Fibroblast of skin of left biceps (primary cell): Measurements from ENCODE around the gene NEK1.
"Not testable (repeated sequence)": the region's sequence is repeated elsewhere in the genome, so short reads cannot be mapped to it uniquely, and the experiment has no call there.

Experiments
- DNase-seq, 2 experiments: peaks; one replicate each; pipeline ENCODE4 v3.0.0-alpha.2; 2013; ENCODE audit warnings: low read depth in 2 of 2

Gene NEK1

DNA sequence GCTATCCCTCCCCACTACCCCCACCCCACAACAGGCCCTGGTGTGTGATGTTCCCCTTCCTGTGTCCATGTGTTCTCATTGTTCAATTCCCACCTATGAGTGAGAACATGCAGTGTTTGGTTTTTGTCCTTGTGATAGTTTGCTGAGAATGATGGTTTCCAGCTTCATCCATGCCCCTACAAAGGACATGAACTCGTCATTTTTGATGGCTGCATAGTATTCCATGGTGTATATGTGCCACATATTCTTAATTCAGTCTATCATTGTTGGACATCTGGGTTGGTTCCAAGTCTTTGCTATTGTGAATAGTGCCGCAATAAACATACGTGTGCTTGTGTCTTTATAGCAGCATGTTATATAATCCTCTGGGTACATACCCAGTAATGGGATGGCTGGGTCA is 118.1 kb downstream of the NEK1 start:
- not testable (repeated sequence) for DNase-seq

DNA sequence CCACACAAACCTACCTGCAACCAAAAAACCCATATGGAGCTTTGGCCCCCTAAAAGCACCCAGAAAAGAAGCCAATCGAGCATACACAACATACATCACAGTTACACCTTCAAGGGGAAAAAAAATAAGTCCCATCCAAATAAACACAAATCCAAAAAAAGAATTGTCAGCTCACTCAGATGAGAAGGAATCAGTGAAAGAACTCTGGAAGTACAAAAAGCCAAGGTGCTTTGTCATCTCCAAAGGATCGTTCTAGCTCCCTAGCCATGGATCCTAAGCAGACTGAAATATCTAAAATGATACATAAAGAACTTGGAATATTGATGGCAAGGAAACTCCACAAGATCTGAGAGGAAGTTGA is 119.2 kb downstream of the NEK1 start:
- DNase-seq: no peak

DNA sequence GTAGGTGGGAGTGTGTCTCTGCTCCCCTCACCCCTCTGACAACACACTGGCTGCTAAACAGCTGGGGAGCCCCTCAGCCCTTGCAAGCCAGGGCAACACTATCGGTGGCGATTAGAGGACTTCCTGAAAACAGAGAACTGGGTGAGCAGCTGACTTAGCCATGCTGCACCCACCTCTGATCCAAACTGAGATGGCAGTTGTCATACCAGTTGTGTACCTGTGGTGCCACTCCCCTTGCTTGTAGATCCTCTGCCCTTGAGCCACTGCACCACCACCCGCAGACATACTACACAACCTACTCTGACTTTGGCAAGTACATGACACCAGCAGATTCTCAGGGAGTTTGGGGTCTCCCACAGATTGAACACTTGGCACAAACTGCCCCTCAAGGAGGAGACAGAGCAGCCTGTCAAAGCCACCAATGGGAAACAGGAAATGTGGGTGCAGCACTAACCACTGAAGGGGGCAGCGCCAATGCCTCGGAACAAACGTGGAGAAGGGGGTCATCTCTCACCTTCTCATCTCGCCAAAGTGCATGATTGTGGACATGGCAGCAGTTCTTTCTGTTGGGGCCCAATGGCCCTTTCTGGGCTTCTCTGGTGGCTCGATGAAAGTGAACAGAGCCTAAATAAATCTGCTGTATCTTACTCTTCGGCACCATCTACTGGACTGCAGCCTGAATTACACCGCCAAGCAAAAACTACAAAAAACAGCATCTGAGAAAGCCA is 119.8 kb downstream of the NEK1 start:
- DNase-seq: peak in 1 of 2 experiments; percentile 2

DNA sequence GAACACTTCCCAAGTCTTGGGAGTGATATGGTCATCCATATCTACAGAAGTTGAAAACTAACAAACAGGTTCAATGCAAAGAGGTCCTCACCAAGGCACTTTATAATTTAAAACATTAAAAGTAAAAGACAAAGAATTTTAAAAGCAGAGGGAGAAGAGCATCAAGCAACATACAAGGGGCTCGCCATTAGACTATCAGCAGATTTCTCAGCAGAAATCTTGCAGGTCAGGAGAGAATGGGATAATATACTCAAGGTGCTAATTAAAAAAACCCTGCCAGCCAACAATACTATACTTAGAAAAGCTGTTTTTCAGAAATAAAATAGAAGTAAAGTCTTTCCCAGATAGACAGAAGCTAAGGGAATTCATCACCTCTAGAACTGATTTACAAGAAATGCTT is 121.2 kb downstream of the NEK1 start:
- DNase-seq: no peak

DNA sequence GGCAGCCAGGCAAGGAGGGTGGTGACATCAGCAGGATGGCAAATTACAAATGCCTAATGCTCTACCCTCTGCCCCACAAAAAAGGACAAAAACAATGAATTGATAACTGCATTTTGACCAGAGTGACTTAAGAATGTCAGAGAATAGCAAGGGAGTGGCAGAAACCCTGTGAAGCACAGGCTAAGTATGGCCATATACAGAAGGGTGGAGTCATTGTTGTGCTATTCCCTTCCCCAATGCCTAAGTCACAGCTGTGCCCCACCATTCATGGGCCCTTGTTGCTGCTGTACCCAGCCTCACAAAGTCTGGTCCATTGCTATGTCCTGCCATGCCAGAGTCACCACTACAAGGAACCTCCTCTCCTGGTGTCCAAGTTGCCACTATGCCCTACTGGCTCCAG is 123.1 kb downstream of the NEK1 start:
- no peak for DNase-seq

DNA sequence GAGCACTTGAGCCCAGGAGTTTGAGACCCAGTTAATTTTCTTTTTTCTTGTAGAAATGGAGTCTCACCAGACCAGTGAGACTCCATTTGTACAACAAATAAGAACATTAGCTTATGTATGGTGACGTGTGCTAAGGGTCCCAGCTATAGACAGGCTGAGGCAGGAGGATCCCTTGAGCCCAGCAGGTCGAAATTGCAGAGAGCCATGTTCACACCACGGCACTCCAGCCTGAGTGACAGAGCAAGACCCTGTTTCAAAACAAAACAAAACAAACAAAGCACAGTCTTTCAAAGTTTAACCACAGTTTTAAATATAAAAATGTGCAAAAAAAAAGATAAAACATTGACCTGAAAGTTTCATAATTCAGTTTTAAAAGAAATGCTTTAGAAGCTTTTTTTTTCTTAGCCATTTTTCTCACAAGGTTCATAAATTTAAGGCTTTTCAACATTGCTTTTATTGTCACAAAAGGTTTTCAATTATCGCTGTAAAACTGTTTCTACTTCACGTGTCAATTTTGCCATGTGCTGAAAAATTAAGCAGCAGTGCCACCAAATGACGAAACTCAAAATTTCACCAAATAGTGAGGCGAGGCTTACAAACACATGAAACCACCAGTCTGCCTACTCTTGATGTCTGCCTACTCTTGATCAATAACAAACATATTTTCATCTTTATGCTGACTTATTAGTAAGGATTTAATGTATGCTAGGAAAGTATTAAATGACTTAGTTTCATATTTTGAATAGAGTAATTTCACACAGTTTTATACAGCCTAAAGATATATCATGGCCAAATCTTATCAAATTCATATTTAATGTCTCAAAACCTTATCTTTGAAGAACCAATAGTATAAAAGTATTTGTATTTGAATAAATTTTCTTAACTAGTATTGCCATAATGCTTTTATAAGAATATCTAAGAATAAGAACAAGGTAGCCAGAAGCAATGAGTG is 126.3 kb downstream of the NEK1 start:
- DNase-seq: peak; percentile 26 to 33

DNA sequence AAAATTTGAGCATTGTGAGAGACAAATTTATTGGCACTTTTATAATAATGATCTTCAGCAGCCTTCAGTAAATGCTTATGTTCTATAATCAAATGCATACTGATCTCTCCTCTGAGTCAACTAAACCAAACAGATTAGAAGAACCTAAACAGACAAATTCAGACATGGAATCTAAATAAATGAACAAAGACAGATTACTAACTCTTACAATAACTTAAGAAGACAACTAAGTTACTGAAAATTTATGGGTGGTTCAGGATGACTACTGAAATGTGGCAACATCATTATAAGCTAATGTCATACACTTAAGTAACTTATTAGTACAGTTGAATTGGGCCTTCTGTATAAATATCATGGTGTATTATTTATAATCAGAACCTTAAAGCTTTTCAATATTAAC is 127.3 kb downstream of the NEK1 start:
- DNase-seq: peak in 1 of 2 experiments; percentile 5

DNA sequence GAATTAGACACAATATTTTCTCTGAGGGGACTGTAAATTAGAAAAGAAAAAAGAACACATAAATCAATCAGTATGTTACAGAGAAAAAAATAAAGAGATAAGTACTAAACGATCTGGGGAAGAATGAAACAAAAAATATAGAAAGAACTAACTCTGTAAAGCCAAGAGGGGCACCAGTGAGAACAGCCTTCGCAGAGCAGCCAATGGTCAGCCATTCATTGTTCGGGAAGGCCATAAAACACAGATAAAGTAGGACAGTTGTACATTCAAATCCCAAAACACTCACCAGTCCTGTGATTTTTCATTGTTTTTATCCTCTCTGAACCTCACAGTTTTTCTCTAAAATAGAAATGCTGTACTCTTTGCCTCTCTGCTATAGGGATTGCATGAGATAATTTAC is 127.9 kb downstream of the NEK1 start:
- no peak for DNase-seq

DNA sequence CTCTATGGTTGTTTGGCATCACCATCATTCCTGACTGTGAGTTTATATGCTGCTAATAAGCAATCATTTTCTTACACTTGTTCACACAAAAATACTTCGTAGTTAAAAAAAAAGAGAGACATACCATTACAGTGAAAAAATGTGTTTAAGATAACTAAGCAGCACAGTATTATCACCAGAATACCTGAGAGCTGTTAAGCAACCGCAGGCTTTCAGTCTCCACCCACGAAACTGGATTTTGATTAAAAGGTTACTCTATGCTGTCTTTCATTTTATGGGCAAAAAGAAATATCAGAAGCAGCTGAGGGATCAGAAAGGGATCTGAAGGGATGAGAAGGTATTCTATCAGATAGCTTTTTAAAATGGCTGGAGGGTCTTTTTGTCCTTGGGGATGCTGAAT is 148.3 kb downstream of the NEK1 start:
- DNase-seq: no peak

DNA sequence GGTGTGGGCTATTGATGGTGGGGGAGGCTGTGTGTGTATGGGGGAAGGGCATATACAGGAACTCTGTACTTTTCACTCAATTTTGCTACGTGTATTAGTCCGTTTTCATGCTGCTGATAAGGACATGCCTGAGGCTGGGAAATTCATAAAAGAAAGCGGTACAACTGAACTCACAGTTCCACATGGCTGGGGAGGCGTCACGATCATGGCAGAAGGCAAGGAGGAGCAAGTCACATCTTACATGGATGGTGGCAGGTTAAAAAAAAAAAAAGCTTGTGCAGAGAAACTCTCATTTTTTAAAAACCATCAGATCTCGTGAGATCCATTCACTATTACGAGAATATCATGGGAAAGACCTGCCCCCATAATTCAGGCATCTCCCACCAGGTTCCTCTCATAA is 152.3 kb downstream of the NEK1 start:
- no peak for DNase-seq

DNA sequence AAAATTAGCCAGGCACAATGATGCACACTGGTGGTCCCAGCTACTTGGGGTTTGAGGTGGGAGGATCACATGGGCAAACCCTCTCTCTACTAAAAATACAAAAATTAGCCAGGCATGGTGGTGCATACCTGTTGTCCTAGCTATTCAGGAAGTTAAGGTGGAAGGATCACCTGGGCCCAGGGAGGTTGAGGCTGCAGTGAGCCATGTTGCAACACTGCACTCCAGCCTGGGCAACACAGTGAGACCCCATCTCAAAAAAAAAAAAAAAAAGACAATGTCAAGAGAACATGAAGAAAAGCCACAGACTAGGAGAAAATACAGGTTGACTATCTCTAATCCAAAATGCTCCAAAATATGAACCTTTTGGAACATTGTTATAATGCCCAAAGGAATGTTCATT is 153.8 kb downstream of the NEK1 start:
- DNase-seq: no peak

DNA sequence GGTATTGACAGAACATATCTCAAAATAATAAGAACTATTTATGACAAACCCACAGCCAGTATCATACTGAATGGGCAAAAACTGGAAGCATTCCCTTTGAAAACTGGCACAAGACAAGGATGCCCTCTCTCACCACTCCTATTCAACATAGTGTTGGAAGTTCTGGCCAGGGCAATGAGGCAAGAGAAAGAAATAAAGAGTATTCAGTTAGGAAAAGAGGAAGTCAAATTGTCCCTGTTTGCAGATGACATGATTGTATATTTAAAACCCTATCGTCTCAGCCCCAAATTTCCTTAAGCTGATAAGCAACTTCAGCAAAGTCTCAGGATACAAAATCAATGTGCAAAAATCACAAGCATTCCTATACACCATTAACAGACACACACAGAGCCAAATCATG is 159.7 kb downstream of the NEK1 start:
- DNase-seq: not testable (repeated sequence)

DNA sequence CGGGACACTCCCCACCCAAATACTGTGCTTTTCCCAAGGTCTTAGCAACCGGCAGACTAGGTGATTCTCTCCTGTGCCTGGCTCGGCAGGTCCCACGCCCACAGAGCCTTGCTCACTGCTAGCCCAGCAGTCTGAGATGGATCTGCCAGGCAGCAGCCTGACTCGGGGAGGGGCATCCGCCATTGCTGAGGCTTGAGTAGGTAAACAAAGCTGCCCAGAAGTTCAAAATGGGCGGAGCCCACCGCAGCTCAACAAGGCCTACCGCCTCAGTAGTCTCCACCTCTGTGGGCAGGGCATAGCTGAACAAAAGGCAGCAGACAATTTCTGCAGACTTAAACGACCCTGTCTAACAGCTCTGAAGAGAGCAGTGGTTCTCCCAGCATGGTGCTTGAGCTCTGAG is 163.4 kb downstream of the NEK1 start:
- DNase-seq: not testable (repeated sequence)

DNA sequence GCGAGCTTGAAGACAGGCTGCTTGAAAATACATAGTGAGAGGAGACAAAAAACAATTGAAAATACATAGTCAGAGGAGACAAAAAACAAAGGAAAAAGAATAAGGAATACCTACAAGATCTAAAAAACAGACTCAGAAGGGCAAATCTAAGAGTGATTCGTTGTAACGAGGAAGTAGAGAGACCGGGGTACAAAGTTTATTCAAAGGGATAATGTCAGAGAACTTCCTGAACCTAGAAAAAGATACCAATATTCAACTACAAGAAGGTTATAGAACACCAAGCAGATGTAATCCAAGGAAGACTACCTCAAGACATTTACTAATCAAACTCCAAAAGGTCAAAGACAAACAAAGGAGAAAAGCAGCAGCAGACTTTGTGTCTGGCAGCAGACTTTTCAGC is 165.6 kb downstream of the NEK1 start:
- DNase-seq: no peak

DNA sequence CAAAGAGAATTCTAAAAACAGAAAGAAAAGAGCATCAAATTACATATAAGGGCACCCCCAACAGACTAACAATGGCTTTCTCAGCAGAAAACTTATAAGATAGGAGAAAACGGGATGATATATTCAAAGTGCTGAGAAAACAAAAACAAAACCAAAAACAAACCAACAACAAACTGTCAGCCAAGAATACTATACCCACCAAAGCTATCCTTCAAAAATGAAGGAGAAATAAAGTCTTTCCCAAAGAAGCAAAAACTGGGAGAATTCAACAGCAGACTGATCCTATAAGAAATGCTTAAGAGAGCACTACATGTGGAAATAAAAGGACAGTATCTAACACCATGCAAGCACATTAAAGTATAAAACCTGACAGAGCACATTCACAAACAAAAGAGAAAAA is 168.6 kb downstream of the NEK1 start:
- no peak for DNase-seq

DNA sequence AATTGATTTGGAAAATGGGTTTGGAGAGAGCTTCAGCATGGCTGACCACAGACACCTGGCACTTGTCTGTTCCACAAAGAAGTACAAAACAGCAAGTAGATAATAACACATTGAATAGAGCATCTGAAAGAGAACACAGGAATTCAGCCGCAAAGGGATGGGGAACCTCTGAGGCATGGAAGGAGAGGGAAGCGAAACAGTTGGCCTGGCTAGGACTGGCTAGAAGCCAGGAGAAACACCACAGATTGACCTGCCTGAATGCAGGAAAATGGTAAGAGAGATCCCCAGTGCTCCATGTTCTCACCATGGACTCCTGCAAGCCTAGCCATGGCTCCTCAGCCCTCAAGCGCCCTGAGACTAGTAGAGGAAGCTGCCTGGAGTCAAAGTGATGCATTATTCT is 171.9 kb downstream of the NEK1 start:
- no peak for DNase-seq

DNA sequence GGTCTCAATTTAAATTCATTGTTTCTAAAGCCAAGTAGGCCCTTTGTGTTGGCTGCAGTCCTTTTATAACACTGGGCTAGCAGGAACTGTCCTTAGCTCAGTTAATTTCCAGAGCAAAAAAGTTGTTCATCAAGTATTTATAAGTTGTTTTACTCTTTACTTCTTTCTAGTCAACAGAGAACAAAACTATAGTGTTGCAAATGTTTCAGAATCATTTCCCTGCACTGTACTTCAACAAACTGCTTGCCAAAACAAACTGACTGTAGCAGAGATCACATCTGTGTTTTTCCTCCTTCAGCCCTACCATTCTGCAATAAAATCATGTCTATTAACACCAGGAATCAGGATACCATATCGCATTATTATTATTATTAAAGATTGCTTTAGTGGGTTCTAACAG is 173.1 kb downstream of the NEK1 start:
- no peak for DNase-seq

DNA sequence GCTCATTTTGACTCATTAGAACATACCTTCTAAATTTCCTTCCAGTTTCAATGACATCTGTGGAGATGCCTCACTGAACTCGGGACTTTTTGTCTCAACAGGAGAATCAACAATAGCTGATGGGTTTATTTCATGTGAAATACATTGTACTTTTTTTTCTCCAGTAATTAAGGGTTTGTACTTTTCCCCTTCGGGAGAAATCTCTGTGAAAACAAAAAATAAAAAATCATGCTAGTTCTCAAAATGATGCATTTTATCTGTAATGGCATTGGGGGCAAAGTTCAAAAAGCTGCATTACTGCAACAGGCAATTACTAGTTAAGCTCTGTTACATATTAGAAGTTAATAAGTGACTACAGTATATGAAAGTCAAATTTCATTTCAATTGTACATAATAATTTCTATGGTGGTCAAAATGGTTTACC is 174.3 kb downstream of the NEK1 start:
- DNase-seq: no peak

DNA sequence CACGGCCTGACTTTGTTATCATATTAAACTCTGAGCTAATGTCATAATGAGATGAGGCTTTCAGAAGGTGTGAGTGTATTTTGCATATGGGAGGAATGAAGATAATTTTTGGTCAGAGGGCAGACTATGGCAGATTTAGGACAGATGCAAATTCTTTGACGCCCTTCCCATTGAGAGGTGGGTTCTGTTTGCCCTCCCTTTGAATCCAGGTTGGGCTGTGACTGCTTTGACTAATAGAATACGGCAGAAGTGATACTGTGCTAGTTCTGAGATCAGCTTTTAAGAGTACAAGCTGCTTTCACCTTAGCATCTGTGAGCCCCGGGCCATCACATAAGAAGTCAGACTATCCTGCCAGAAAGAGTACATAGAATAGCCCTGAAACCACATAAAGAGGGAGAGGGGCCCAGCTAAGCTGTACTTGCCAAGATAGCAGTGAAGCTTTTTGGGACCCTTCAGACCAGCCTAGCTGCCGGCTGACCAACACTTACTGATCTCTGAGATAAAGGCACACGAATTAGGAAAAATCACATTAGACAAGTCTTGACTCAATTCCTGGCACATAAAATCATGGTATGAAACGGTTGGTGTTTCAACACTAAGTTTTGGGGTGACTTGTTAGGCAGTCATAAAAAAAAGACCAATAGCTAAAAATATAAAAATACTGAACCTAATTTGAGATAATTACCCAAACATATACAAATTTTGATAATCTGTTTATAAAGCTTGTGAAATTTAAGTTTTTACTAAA is 174.9 kb downstream of the NEK1 start:
- no peak for DNase-seq

DNA sequence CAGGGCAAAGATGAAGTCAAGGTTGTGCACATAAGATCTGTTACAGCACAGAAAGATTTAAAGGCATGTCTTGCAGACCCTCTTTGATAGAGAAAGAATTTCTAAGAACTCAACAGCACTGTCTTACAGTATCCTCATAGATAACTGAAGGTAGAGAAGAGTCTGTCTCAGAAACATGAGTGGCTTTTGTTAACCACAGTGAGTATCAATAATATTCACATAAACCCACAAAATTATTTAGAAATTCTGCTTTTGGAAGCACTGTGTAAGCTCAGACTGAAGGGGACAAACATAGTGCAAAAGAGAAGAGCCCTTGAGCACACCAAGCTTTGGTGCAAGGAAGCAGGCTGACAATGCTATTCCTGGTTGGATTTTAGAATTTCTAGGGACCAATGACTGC is 175.6 kb downstream of the NEK1 start:
- no peak for DNase-seq

DNA sequence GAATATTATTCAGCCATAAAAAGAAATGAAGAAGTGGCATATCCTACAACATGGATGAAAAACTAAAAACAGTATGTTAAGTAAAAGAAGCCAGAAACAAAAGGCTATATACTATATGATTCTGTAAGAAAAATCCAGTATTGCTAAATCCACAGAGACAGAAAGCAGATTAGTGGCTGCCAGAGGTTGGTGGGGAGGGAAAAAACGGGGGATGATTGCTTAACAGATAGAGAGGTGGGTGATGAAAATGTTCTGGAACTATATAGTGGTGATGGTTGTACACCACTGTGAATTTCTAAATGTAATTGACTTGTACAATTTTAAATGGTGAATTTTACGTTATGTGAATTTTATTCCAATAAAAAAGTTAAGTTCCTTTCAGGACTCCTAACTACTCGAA is 184.0 kb downstream of the NEK1 start:
- DNase-seq: no peak

DNA sequence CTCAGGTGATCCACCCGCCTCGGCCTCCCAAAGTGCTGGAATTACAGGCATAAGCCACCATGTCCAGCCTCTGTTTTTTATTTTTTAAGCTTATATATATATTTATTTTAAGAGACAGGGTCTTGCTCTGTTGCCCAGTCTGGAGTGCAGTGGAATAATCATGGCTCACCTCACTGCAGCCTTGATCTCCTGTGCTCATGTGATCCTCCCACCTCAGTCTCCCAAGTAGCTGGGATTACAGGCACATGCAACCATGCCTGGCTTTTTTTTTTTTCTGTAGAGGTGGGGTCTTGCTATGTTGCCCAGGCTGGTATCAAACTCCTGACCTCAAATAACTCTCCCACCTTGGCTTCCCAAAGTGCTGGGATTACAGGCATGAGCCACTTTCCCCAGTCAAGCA is 184.7 kb downstream of the NEK1 start:
- not testable (repeated sequence) for DNase-seq
